Fibroblast of the aortic adventitia (primary cell): ENCODE data around the gene ZFYVE28. TPM values are rescaled to one million over a fixed set of nuclear protein-coding genes. Genes with fewer than 3 reads are reported as not detected.

Experiments used
- DNase-seq: peaks from one replicate; pipeline ENCODE4 v3.0.0-alpha.2; 2010; ENCODE audit warnings: low read depth
- H3K4me3 ChIP-seq: 2 replicates; pipeline ENCODE4 v1.5.1; 2011; ENCODE audit warnings: low read depth, mild to moderate bottlenecking, control low read depth, low read length, moderate library complexity
- CTCF ChIP-seq: IDR thresholded peaks from 2 replicates; pipeline ENCODE4 v1.5.1; 2011; ENCODE audit warnings: mild to moderate bottlenecking, low read length, control low read depth, inconsistent platforms; ENCODE audit not compliant: insufficient read depth
- total RNA-seq: library from RNA; depleted of rRNA; stranded (reverse); fragments of >200 nt; gene quantifications from 2 replicates; pipeline ENCODE4 v1.2.3, GENCODE V29; 2012; ENCODE audit warnings: low replicate concordance

The ZFYVE28 gene
- total RNA-seq, 1 donor, result 14.0 TPM

GRCh38 chr4:2303686-2304320 lies 114.6 kb downstream of the ZFYVE28 start:
- no peak for TF ChIP-seq CTCF
- DNase-seq, result no peak
- H3K4me3 ChIP-seq, result no peak overlapping the region

- no peak for DNase-seq
- H3K4me3 ChIP-seq, result no peak overlapping the region
- TF ChIP-seq CTCF, result no peak
Measured at GRCh38 chr4:2303121-2303685, 115.2 kb downstream of the ZFYVE28 start.

- no peak for TF ChIP-seq CTCF
- H3K4me3 ChIP-seq, result no peak overlapping the region
- no peak for DNase-seq
Measured at GRCh38 chr4:2302387-2303119, 115.9 kb downstream of the ZFYVE28 start.

- H3K4me3 ChIP-seq, result no peak overlapping the region
- TF ChIP-seq CTCF, result no peak
- DNase-seq, result no peak
Measured at GRCh38 chr4:2301806-2302205, 116.6 kb downstream of the ZFYVE28 start.

- no peak overlapping the region for H3K4me3 ChIP-seq
- DNase-seq, result no peak
- TF ChIP-seq CTCF, result no peak
Measured at GRCh38 chr4:2301225-2301642, 117.2 kb downstream of the ZFYVE28 start.

GRCh38 chr4:2300431-2301224 lies 117.8 kb downstream of the ZFYVE28 start:
- DNase-seq, result no peak
- no peak for TF ChIP-seq CTCF
- H3K4me3 ChIP-seq, result no peak overlapping the region
